Natural killer cell (primary cell): ENCODE measurements around the gene RBFOX1. TPM values are rescaled to one million over a fixed set of nuclear protein-coding genes. Genes with fewer than 3 reads are reported as not detected.

ENCODE experiments used
- ATAC-seq, 3 donors: fragments of 150-1000 bp in 2 of 3; fragments of 200-7000 bp in 1 of 3; cut with Tn5 transposase; 1 replicate in 1 of 3; 2 replicates in 2 of 3; pipeline ENCODE4 v1.10.0; 2021; ENCODE audit warnings: mild to moderate bottlenecking in 2 of 3, moderate library complexity in 2 of 3
- DNase-seq, 2 donors: peaks; one replicate each; pipeline versions ENCODE4 v3.0.0 to v3.0.0-alpha.2; 2013 to 2021; ENCODE audit warnings: mixed read lengths in 1 of 2
- H3K27ac ChIP-seq: one replicate; pipeline ENCODE4 v1.5.1; 2013; ENCODE audit warnings: mild to moderate bottlenecking, low read length
- H3K27me3 ChIP-seq: one replicate; pipeline ENCODE4 v1.6.1; 2013; ENCODE audit warnings: low read length; ENCODE audit not compliant: control insufficient read depth, insufficient read depth
- H3K36me3 ChIP-seq: one replicate; pipeline ENCODE4 v1.6.1; 2013; ENCODE audit warnings: low read length; ENCODE audit not compliant: control insufficient read depth, insufficient read depth
- H3K4me1 ChIP-seq: one replicate; pipeline ENCODE4 v1.6.1; 2013; ENCODE audit warnings: low read length; ENCODE audit not compliant: control insufficient read depth, insufficient read depth
- H3K4me3 ChIP-seq: one replicate; pipeline ENCODE4 v1.5.1; 2013; ENCODE audit warnings: low read length
- H3K9me3 ChIP-seq: one replicate; pipeline ENCODE4 v1.6.1; 2013; ENCODE audit warnings: low read length; ENCODE audit not compliant: control insufficient read depth, insufficient read depth
- H3K27ac Mint-ChIP-seq, 2 donors: one replicate each; pipeline ENCODE4 v1.8.0; 2022; ENCODE audit warnings: mild to moderate bottlenecking in 2 of 2, mixed read lengths in 2 of 2, moderate library complexity in 1 of 2
- H3K27me3 Mint-ChIP-seq, 2 donors: one replicate each; pipeline ENCODE4 v1.8.0; 2022; ENCODE audit warnings: low read depth in 2 of 2, mixed read lengths in 2 of 2
- H3K36me3 Mint-ChIP-seq: one replicate; pipeline ENCODE4 v1.8.0; 2022; ENCODE audit warnings: mixed read lengths
- H3K4me1 Mint-ChIP-seq, 2 donors: one replicate each; pipeline ENCODE4 v1.8.0; 2022; ENCODE audit warnings: mixed read lengths in 2 of 2
- H3K4me3 Mint-ChIP-seq: one replicate; pipeline ENCODE4 v1.8.0; 2022; ENCODE audit warnings: mild to moderate bottlenecking, moderate library complexity, mixed read lengths
- H3K9me3 Mint-ChIP-seq, 2 donors: one replicate each; pipeline ENCODE4 v1.8.0; 2022; ENCODE audit warnings: mixed read lengths in 2 of 2
- CTCF ChIP-seq: fragments of 200-600 bp; IDR thresholded peaks from one replicate; pipeline ENCODE4 v1.8.0; 2022; ENCODE audit warnings: antibody characterized with exemption
- WGBS: methylation state at CpG from one replicate; pipeline ENCODE4 v1.1.7; 2013; ENCODE audit warnings: missing lambda C conversion rate; ENCODE audit not compliant: insufficient coverage; 5-methylcytosine and 5-hydroxymethylcytosine counted together
- intact Hi-C: fragments of 100-400 bp; cut with micrococcal nuclease; formaldehyde crosslinking; loops from one replicate; pipeline ENCODE4 v1.14.2; 2022
- total RNA-seq, 4 donors: library from RNA; stranded (reverse); fragments of 120-200 nt in 1 of 4; gene quantifications; one replicate each; pipeline versions ENCODE4 v1.2.3 to v1.2.4, GENCODE V29; 2013 to 2022

Gene RBFOX1
- total RNA-seq, 3 donors from 2014 or later (not counting 1 experiment from before 2014, with no cell fraction given), result not detected

- H3K4me3 Mint-ChIP-seq, result no peak overlapping the region
- ATAC-seq, result no peak
- no peaks in the 10 kb centered on the region for H3K4me1 Mint-ChIP-seq
- no peaks in the 10 kb centered on the region for H3K36me3 Mint-ChIP-seq
- Histone ChIP-seq H3K4me3 (no peak overlapping the region), H3K36me3 (no peaks in the 10 kb centered on the region), H3K27me3 (no peaks in the 10 kb centered on the region), H3K27ac (no peak overlapping the region), H3K4me1 (no peaks in the 10 kb centered on the region), H3K9me3 (no peaks in the 10 kb centered on the region)
- no peaks in the 10 kb centered on the region for H3K27me3 Mint-ChIP-seq
- DNase-seq, result no peak
- no peak for TF ChIP-seq CTCF
- H3K27ac Mint-ChIP-seq, result no peak overlapping the region
- H3K9me3 Mint-ChIP-seq, result peaks cover 4 to 5% of the 10 kb centered on the region in 2 donors
- 90% methylated on average over 7 of the region's 7 CpGs for WGBS
- intact Hi-C loops, result no loop called here
Measured at GRCh38 chr16:7555459-7555858, 222.8 kb downstream of the RBFOX1 start.

DNA sequence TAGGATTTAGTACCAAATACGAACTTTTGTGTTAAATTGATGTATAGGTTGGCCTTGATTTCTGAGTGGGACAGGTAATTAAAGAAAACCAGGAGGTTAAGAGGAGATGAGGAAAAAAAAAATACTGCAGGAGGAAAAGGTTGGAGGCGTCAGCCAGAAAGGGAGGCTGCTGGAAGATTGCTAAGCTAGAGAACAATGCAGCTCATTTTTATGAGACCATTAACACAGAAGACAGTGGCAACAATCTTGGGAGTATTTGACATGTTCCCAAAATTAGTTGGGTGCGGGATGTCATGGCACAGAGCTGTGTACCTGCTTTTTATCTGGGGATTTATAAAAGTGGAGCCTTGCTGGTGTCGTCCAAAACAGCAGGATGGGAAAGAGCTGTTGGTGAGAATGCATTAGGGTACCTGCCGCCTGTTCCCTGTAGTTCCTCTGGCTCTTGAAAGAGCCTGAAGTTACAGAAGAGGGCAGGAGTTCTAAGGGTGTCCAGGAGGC lies 229.3 kb downstream of the RBFOX1 start:
- H3K9me3 Mint-ChIP-seq, result peaks cover 2 to 5% of the 10 kb centered on the region in 2 donors
- H3K9me3 ChIP-seq, result no peaks in the 10 kb centered on the region
- ATAC-seq (no peak), DNase-seq (no peak)
- H3K27ac ChIP-seq, result no peak overlapping the region
- no peak for TF ChIP-seq CTCF
- intact Hi-C loops, result no loop called here
- H3K27ac Mint-ChIP-seq, result no peak overlapping the region
- no peak overlapping the region for H3K4me3 ChIP-seq
- no peaks in the 10 kb centered on the region for H3K36me3 ChIP-seq
- H3K27me3 ChIP-seq, result no peaks in the 10 kb centered on the region
- WGBS, result 74% methylated on average over 5 of the region's 5 CpGs
- no peaks in the 10 kb centered on the region for H3K36me3 Mint-ChIP-seq
- no peaks in the 10 kb centered on the region for H3K4me1 ChIP-seq
- H3K4me1 Mint-ChIP-seq, result no peaks in the 10 kb centered on the region
- no peaks in the 10 kb centered on the region for H3K27me3 Mint-ChIP-seq
- no peak overlapping the region for H3K4me3 Mint-ChIP-seq

GRCh38 chr16:7566360-7566759 lies 233.7 kb downstream of the RBFOX1 start:
- DNase-seq (no peak), ATAC-seq (no peak)
- Mint-ChIP-seq H3K36me3 (no peaks in the 10 kb centered on the region), H3K27ac (no peak overlapping the region), H3K9me3 (peaks cover 7 to 9% of the 10 kb centered on the region in 2 donors), H3K4me1 (no peaks in the 10 kb centered on the region), H3K27me3 (no peaks in the 10 kb centered on the region), H3K4me3 (no peak overlapping the region)
- Histone ChIP-seq H3K36me3 (no peaks in the 10 kb centered on the region), H3K4me3 (no peak overlapping the region), H3K27me3 (no peaks in the 10 kb centered on the region), H3K9me3 (no peaks in the 10 kb centered on the region), H3K4me1 (no peaks in the 10 kb centered on the region), H3K27ac (no peak overlapping the region)
- WGBS, result 91% methylated on average over 8 of the region's 9 CpGs
- intact Hi-C loops, result no loop called here
- no peak for TF ChIP-seq CTCF

DNA sequence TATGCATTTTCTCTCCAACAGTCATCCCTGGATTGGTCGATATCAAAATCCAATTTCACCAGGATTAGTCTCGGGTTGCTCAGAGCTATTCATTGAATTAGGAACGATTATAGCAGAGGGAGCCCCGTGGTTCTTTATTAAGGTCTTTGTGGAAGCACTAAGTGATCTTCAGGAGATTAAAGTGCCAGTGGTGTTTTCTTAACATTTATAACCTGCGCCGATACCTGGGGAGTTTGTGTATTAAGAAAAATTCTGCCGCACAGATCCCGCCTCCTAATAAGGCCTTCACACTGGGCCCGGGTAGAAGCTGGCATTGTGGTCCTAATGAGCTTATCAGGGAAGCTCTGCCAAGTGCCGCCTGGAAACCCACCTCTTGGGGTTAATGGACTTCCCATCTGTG lies 238.7 kb downstream of the RBFOX1 start:
- H3K4me1 Mint-ChIP-seq, result no peaks in the 10 kb centered on the region
- 85% methylated on average over 10 of the region's 10 CpGs for WGBS
- Histone ChIP-seq H3K9me3 (no peaks in the 10 kb centered on the region), H3K4me3 (no peak overlapping the region), H3K36me3 (no peaks in the 10 kb centered on the region), H3K27ac (no peak overlapping the region), H3K27me3 (no peaks in the 10 kb centered on the region), H3K4me1 (no peaks in the 10 kb centered on the region)
- H3K27ac Mint-ChIP-seq, result no peak overlapping the region
- DNase-seq, result no peak
- no peak overlapping the region for H3K4me3 Mint-ChIP-seq
- intact Hi-C loops, result no loop called here
- H3K36me3 Mint-ChIP-seq, result no peaks in the 10 kb centered on the region
- TF ChIP-seq CTCF, result no peak
- peaks cover 7 to 10% of the 10 kb centered on the region in 2 donors for H3K9me3 Mint-ChIP-seq
- no peaks in the 10 kb centered on the region for H3K27me3 Mint-ChIP-seq
- no peak for ATAC-seq
